Panc1 (cell line): ENCODE measurements around the gene B4GALT3. TPM values are rescaled to one million over a fixed set of nuclear protein-coding genes. Genes with fewer than 3 reads are reported as not detected.
A peak's percentile ranks its signal among the peaks of the same experiment; 100 is the strongest.

Experiments used
- ATAC-seq: fragments of 200-7000 bp; cut with Tn5 transposase; 2 replicates; pipeline ENCODE4 v1.9.1; 2020; ENCODE audit warnings: mild to moderate bottlenecking, moderate library complexity
- BruUV-seq: library from RNA; stranded (reverse); fragments of 400-500 nt; replicated peaks from 2 replicates; lab custom pipeline; 2021; lab: Mats Ljungman, UMichigan
- CTCF ChIA-PET: fragments of 300-600 bp; sonication (Branson Sonifier 250); formaldehyde crosslinking; loops from one replicate; lab custom pipeline; 2022; ENCODE audit warnings: antibody characterized with exemption; lab: Charles Lee
- POLR2A ChIA-PET: fragments of 300-600 bp; sonication (Branson Sonifier 250); formaldehyde crosslinking; loops from one replicate; lab custom pipeline; 2022; ENCODE audit warnings: antibody characterized with exemption; lab: Charles Lee
- DNase-seq: peaks from one replicate; pipeline ENCODE4 v3.0.0-alpha.2; 2010; ENCODE audit warnings: low read depth, low spot score
- H3K27ac ChIP-seq: 2 replicates; pipeline ENCODE4 v1.5.1; 2011; ENCODE audit warnings: mild to moderate bottlenecking, low read length, inconsistent platforms
- H3K27me3 ChIP-seq: fragments of 200-500 bp; sonication (Bioruptor generic); 2 replicates; pipeline ENCODE4 v1.6.0; 2014; ENCODE audit warnings: low read length, inconsistent platforms; ENCODE audit not compliant: control insufficient read depth, insufficient read depth
- H3K36me3 ChIP-seq: fragments of 200-500 bp; sonication (Bioruptor generic); 2 replicates; pipeline ENCODE4 v1.5.1; 2014; ENCODE audit warnings: inconsistent platforms, mild to moderate bottlenecking, low read length, moderate library complexity; ENCODE audit not compliant: control insufficient read depth, insufficient read depth
- H3K4me1 ChIP-seq: 2 replicates; pipeline ENCODE4 v1.5.1; 2011; ENCODE audit warnings: inconsistent platforms, mild to moderate bottlenecking, low read length, moderate library complexity; ENCODE audit not compliant: control insufficient read depth, insufficient read depth
- H3K4me3 ChIP-seq, 2 experiments: 2 replicates each; pipeline ENCODE4 v1.5.1; 2011 to 2012; ENCODE audit warnings: low read depth in 2 of 2, low read length in 2 of 2, mild to moderate bottlenecking in 2 of 2, inconsistent platforms in 1 of 2, moderate library complexity in 1 of 2
- H3K9me3 ChIP-seq: fragments of 200-500 bp; sonication (Bioruptor generic); 2 replicates; pipeline ENCODE4 v1.5.1; 2014; ENCODE audit warnings: low read depth, mild to moderate bottlenecking, inconsistent platforms, low read length, moderate library complexity; ENCODE audit not compliant: control insufficient read depth, insufficient read depth
- CTCF ChIP-seq: fragments of 450-650 bp; IDR thresholded peaks from 2 replicates; pipeline ENCODE4 v1.5.1; 2017; ENCODE audit warnings: mild to moderate bottlenecking
- POLR2AphosphoS5 ChIP-seq: IDR thresholded peaks from 2 replicates; pipeline ENCODE4 v1.6.1; 2012; ENCODE audit warnings: mild to moderate bottlenecking, low read depth, low read length, moderate library complexity
- REST ChIP-seq, 2 experiments: IDR thresholded peaks; 2 replicates each; pipeline ENCODE4 v1.6.1; 2011 to 2012; ENCODE audit warnings: low read depth in 2 of 2, control low read depth in 1 of 2, low read length in 1 of 2, mild to moderate bottlenecking in 1 of 2, moderate library complexity in 1 of 2; ENCODE audit not compliant: insufficient read depth in 1 of 2
- SIN3A ChIP-seq: IDR thresholded peaks from 2 replicates; pipeline ENCODE4 v1.6.1; 2012; ENCODE audit warnings: low read depth, mild to moderate bottlenecking, low read length, moderate library complexity, borderline replicate concordance; ENCODE audit not compliant: insufficient read depth
- TCF7L2 ChIP-seq: IDR thresholded peaks from 2 replicates; pipeline ENCODE4 v1.6.1; 2011; ENCODE audit warnings: mild to moderate bottlenecking, low read depth, low read length, inconsistent platforms
- in situ Hi-C: cut with HindIII; loops from 2 replicates; pipeline ENCODE4 v1.10.0; 2016; ENCODE audit warnings: low sequenced_read_pairs, low pct_unique_long_range_greater_than_20kb
- intact Hi-C: fragments of 100-400 bp; cut with micrococcal nuclease; formaldehyde crosslinking; loops from one replicate; pipeline ENCODE4 v1.10.0; 2022; ENCODE audit not compliant: unreplicated experiment
- total RNA-seq: library from RNA; stranded (reverse); gene quantifications from one replicate; pipeline ENCODE4 v1.2.1, GENCODE V29; 2021; ENCODE audit not compliant: unreplicated experiment

The B4GALT3 gene
- total RNA-seq, 1 experiment from 2014 or later = 28.6 TPM

- Histone ChIP-seq H3K27ac (no peak overlapping the region), H3K4me1 (peaks cover 10% of the 10 kb centered on the region), H3K36me3 (peaks cover 3% of the 10 kb centered on the region; the same call in 1 of the 2 replicates), H3K9me3 (no peaks in the 10 kb centered on the region), H3K27me3 (no peaks in the 10 kb centered on the region), H3K4me3 (no peak overlapping the region)
- DNase-seq = no peak
- intact Hi-C loops = no loop called here
- CTCF ChIA-PET = interaction anchor here (0.7 kb wide), 1 partner anchor 46 kb away, joined by 11 read pairs; the partner anchor contains the start of gene TOMM40L
- POLR2A ChIA-PET = no interaction called here
- no TSS peak for BruUV-seq
- in situ Hi-C loops = no loop called here
- ATAC-seq = no peak
- TF ChIP-seq CTCF (no peak), REST (IDR thresholded peaks at IDR 0.05; ENCODE audit: insufficient read depth in 1 of 2, low read depth in 2 of 2, low read length in 1 of 2) (no peak), POLR2AphosphoS5 (no peak), TCF7L2 (no peak), SIN3A (no peak)
Observed at GRCh38 chr1:161179698-161180097, 2.4 kb upstream of the B4GALT3 start.

GRCh38 chr1:161177936-161178244 is 583 bp upstream of the B4GALT3 start:
- Histone ChIP-seq H3K4me1 (peaks cover 10% of the 10 kb centered on the region), H3K27ac (peak overlapping the region; percentile 93), H3K27me3 (no peaks in the 10 kb centered on the region), H3K4me3 (peak overlapping the region; percentile 82 to 90), H3K36me3 (peaks cover 16% of the 10 kb centered on the region), H3K9me3 (no peaks in the 10 kb centered on the region)
- intact Hi-C loops (no loop called here), in situ Hi-C loops (no loop called here)
- TF ChIP-seq POLR2AphosphoS5 (no peak), REST (IDR thresholded peaks at IDR 0.05; ENCODE audit: insufficient read depth in 1 of 2, low read depth in 2 of 2, low read length in 1 of 2) (no peak), SIN3A (no peak), TCF7L2 (no peak), CTCF (no peak)
- no peak for ATAC-seq
- no peak for DNase-seq
- ChIA-PET POLR2A (interaction anchor here (2.0 kb wide), 1 partner anchor 23 kb away, joined by 5 read pairs; the partner anchor contains the start of gene UFC1), CTCF (interaction anchor here (1.5 kb wide), 1 partner anchor 12 kb away, joined by 3 read pairs; the partner anchor contains the start of gene PPOX)
- no TSS peak for BruUV-seq
